H1 (cell line): ENCODE results near the gene PAF1. TPM values are rescaled to one million over a fixed set of nuclear protein-coding genes. Genes with fewer than 3 reads are reported as not detected.

ENCODE experiments used
- CTCF ChIA-PET: fragments of 300-600 bp; sonication (Branson Sonifier 250); formaldehyde crosslinking; loops from one replicate; lab custom pipeline; 2021; ENCODE audit not compliant: partially characterized antibody; lab: Charles Lee
- POLR2A ChIA-PET: fragments of 300-600 bp; sonication (Branson Sonifier 250); formaldehyde crosslinking; loops from one replicate; lab custom pipeline; 2021; ENCODE audit warnings: inconsistent platforms; ENCODE audit not compliant: partially characterized antibody; lab: Charles Lee
- DNase-seq, 2 experiments: peaks; one replicate each; pipeline versions ENCODE4 v3.0.0 to v3.0.0-alpha.2; 2010 to 2022; ENCODE audit warnings: low spot score in 2 of 2, low read depth in 1 of 2, mixed read lengths in 1 of 2
- FAIRE-seq: peaks from 2 replicates; lab custom pipeline; 2011; peaks lifted over from hg19 to GRCh38; lab: Jason Lieb, UNC
- H2AFZ ChIP-seq: 2 replicates; pipeline ENCODE4 v1.8.1; 2012; ENCODE audit warnings: low read length, inconsistent platforms
- H2AK5ac ChIP-seq: 2 replicates; pipeline ENCODE4 v1.6.1; 2013; ENCODE audit warnings: low read depth, low read length
- H2BK120ac ChIP-seq: replicated peaks from 2 replicates; pipeline ENCODE3; 2013; ENCODE audit warnings: low read depth, low read length, inconsistent platforms
- H2BK12ac ChIP-seq: 2 replicates; pipeline ENCODE4 v1.6.1; 2013; ENCODE audit warnings: low read depth, low read length
- H2BK15ac ChIP-seq: 2 replicates; pipeline ENCODE4 v1.6.1; 2013; ENCODE audit warnings: low read length
- H2BK20ac ChIP-seq: 2 replicates; pipeline ENCODE4 v1.6.1; 2013; ENCODE audit warnings: low read length
- H2BK5ac ChIP-seq: 2 replicates; pipeline ENCODE4 v1.6.1; 2013; ENCODE audit warnings: low read depth, low read length
- H3K14ac ChIP-seq: 2 replicates; pipeline ENCODE4 v1.6.1; 2013; ENCODE audit warnings: inconsistent platforms; ENCODE audit not compliant: insufficient read length
- H3K18ac ChIP-seq: 2 replicates; pipeline ENCODE4 v1.6.1; 2013; ENCODE audit warnings: low read length; ENCODE audit errors: extremely low read depth
- H3K23ac ChIP-seq: 2 replicates; pipeline ENCODE4 v1.6.1; 2013; ENCODE audit warnings: inconsistent platforms; ENCODE audit not compliant: insufficient read length
- H3K23me2 ChIP-seq: 2 replicates; pipeline ENCODE4 v1.6.1; 2013; ENCODE audit warnings: low read depth, low read length
- H3K27ac ChIP-seq: 2 replicates; pipeline ENCODE4 v1.6.1; 2011; ENCODE audit warnings: low read depth, low read length, inconsistent platforms
- H3K27me3 ChIP-seq, 4 experiments: replicated peaks in 1 of 4; 1 replicate in 1 of 4; 2 replicates in 3 of 4; pipeline versions ENCODE4 v1.6.1 to v1.8.1; 2011 to 2013; ENCODE audit warnings: low read length in 3 of 4, mild to moderate bottlenecking in 3 of 4, inconsistent platforms in 2 of 4, mixed read lengths in 2 of 4, moderate library complexity in 1 of 4; ENCODE audit not compliant: control insufficient read depth in 3 of 4, insufficient read depth in 3 of 4; ENCODE audit errors: extremely low read depth in 1 of 4
- H3K36me3 ChIP-seq, 4 experiments: 2 replicates each; pipeline versions ENCODE4 v1.6.1 to v1.8.1; 2011 to 2013; ENCODE audit warnings: mild to moderate bottlenecking in 4 of 4, low read length in 3 of 4, moderate library complexity in 2 of 4, control low read depth in 1 of 4, inconsistent platforms in 1 of 4; ENCODE audit not compliant: insufficient read depth in 4 of 4, control insufficient read depth in 2 of 4
- H3K4ac ChIP-seq: replicated peaks from 2 replicates; pipeline ENCODE3; 2013; ENCODE audit warnings: low read length, low read depth, mixed read lengths, inconsistent platforms; ENCODE audit not compliant: insufficient read length
- H3K4me1 ChIP-seq, 4 experiments: replicated peaks in 1 of 4; 1 replicate in 1 of 4; 2 replicates in 3 of 4; pipeline versions ENCODE4 v1.6.1 to v1.8.1; 2011 to 2013; ENCODE audit warnings: low read length in 3 of 4, inconsistent platforms in 2 of 4, mixed read lengths in 1 of 4; ENCODE audit not compliant: insufficient read depth in 4 of 4, control insufficient read depth in 3 of 4
- H3K4me2 ChIP-seq, 2 experiments: 2 replicates each; pipeline versions ENCODE4 v1.6.1 to v1.8.1; 2011 to 2013; ENCODE audit warnings: low read depth in 2 of 2, low read length in 2 of 2, control low read depth in 1 of 2, inconsistent platforms in 1 of 2, mild to moderate bottlenecking in 1 of 2; ENCODE audit not compliant: insufficient read depth in 1 of 2
- H3K4me3 ChIP-seq, 4 experiments: fragments of 200-600, 300-600 bp in 1 of 4; sonication (generic), shearing (Covaris generic), sonication (Bioruptor Twin) in 1 of 4; 2 replicates each; pipeline versions ENCODE4 v1.5.1 to v1.8.1; 2011 to 2016; ENCODE audit warnings: low read length in 4 of 4, low read depth in 3 of 4, control low read depth in 2 of 4, inconsistent platforms in 2 of 4, mild to moderate bottlenecking in 2 of 4, mixed read lengths in 1 of 4, moderate library complexity in 1 of 4; ENCODE audit not compliant: insufficient read depth in 2 of 4; ENCODE audit errors: extremely low read depth in 1 of 4
- H3K56ac ChIP-seq: replicated peaks from 2 replicates; pipeline ENCODE3; 2013; ENCODE audit warnings: low read depth, mild to moderate bottlenecking, mixed read lengths, low read length, inconsistent platforms; ENCODE audit not compliant: insufficient read length
- H3K79me1 ChIP-seq: 2 replicates; pipeline ENCODE4 v1.6.1; 2013; ENCODE audit warnings: low read depth, low read length, control low read depth
- H3K79me2 ChIP-seq, 2 experiments: 2 replicates each; pipeline versions ENCODE4 v1.6.1 to v1.8.1; 2012 to 2013; ENCODE audit warnings: low read length in 2 of 2, mild to moderate bottlenecking in 2 of 2, inconsistent platforms in 1 of 2; ENCODE audit not compliant: insufficient read depth in 2 of 2, control insufficient read depth in 1 of 2
- H3K9ac ChIP-seq, 4 experiments: replicated peaks in 1 of 4; 1 replicate in 1 of 4; 2 replicates in 3 of 4; pipeline versions ENCODE4 v1.6.1 to v1.8.1; 2011 to 2013; ENCODE audit warnings: low read depth in 3 of 4, low read length in 3 of 4, control low read depth in 2 of 4, mild to moderate bottlenecking in 2 of 4, moderate library complexity in 2 of 4, inconsistent platforms in 1 of 4; ENCODE audit errors: extremely low read depth in 1 of 4
- H3K9me3 ChIP-seq, 2 experiments: 2 replicates each; pipeline versions ENCODE4 v1.6.1 to v1.8.1; 2012 to 2013; ENCODE audit warnings: mild to moderate bottlenecking in 2 of 2, moderate library complexity in 2 of 2, control low read depth in 1 of 2, inconsistent platforms in 1 of 2, low read depth in 1 of 2, low read length in 1 of 2, mixed read lengths in 1 of 2; ENCODE audit not compliant: insufficient read depth in 2 of 2
- H4K20me1 ChIP-seq, 2 experiments: replicated peaks in 1 of 2; 2 replicates each; pipeline versions ENCODE3 to v1.8.1; 2011 to 2013; ENCODE audit warnings: inconsistent platforms in 2 of 2, low read length in 2 of 2, mild to moderate bottlenecking in 1 of 2; ENCODE audit not compliant: insufficient read depth in 2 of 2, control insufficient read depth in 1 of 2
- H4K5ac ChIP-seq: 2 replicates; pipeline ENCODE4 v1.6.1; 2013; ENCODE audit warnings: low read length, low read depth, mixed read lengths, inconsistent platforms; ENCODE audit not compliant: insufficient read length
- H4K8ac ChIP-seq: 2 replicates; pipeline ENCODE4 v1.8.0; 2013; ENCODE audit warnings: mild to moderate bottlenecking, moderate library complexity, low read length, inconsistent platforms; ENCODE audit not compliant: insufficient read depth; ENCODE audit errors: extremely low read depth
- H4K91ac ChIP-seq: replicated peaks from 2 replicates; pipeline ENCODE3; 2013; ENCODE audit warnings: low read length, mixed read lengths, inconsistent platforms; ENCODE audit not compliant: insufficient read length
- ASH2L ChIP-seq: fragments of 200-600, 300-600 bp; sonication (generic); IDR thresholded peaks from one replicate; pipeline ENCODE4 v1.7.1; 2017; ENCODE audit warnings: low read length
- BCL11A ChIP-seq, 2 experiments: IDR thresholded peaks; one replicate each; pipeline ENCODE4 v1.6.1; 2011; ENCODE audit warnings: low read depth in 2 of 2, low read length in 2 of 2, mild to moderate bottlenecking in 2 of 2
- CEBPB ChIP-seq: IDR thresholded peaks from 2 replicates; pipeline ENCODE4 v1.6.1; 2012; ENCODE audit warnings: low read depth, low read length
- GABPA ChIP-seq: IDR thresholded peaks from 2 replicates; pipeline ENCODE4 v1.6.1; 2011; ENCODE audit warnings: mild to moderate bottlenecking, low read length, moderate library complexity, borderline replicate concordance; ENCODE audit not compliant: insufficient read depth
- MAX ChIP-seq: IDR thresholded peaks from 2 replicates; pipeline ENCODE4 v1.6.1; 2012; ENCODE audit warnings: inconsistent platforms
- PHF8 ChIP-seq: fragments of 200-600 bp; sonication (generic); conservative IDR thresholded peaks from 2 replicates; pipeline ENCODE4 v1.7.1; 2012; ENCODE audit warnings: low read depth, mild to moderate bottlenecking, inconsistent platforms, low read length, moderate library complexity
- RNF2 ChIP-seq: fragments of 200-900, 300-1000 bp; sonication (generic); IDR thresholded peaks from 2 replicates; pipeline ENCODE4 v1.7.1; 2016; ENCODE audit warnings: borderline replicate concordance, low read depth, mild to moderate bottlenecking, antibody characterized with exemption, low read length; ENCODE audit not compliant: poor library complexity, severe bottlenecking; ENCODE audit errors: missing control alignments
- SIRT6 ChIP-seq: IDR thresholded peaks from one replicate; pipeline ENCODE4 v1.7.1; 2012; ENCODE audit warnings: low read length, inconsistent platforms
- SP1 ChIP-seq: IDR thresholded peaks from 2 replicates; pipeline ENCODE4 v1.6.1; 2011; ENCODE audit warnings: low read depth, low read length
- SP4 ChIP-seq: IDR thresholded peaks from 2 replicates; pipeline ENCODE4 v1.6.1; 2012; ENCODE audit warnings: low read length, inconsistent platforms
- TAF7 ChIP-seq: optimal IDR thresholded peaks from 2 replicates; pipeline ENCODE3; 2011; ENCODE audit warnings: low read depth, mild to moderate bottlenecking, inconsistent platforms, low read length, moderate library complexity, borderline replicate concordance
- WGBS, 2 experiments: shearing (Covaris generic) in 1 of 2; methylation state at CpG; one replicate each; pipeline versions ENCODE4 v1.1.6 to v1.1.7; 2013 to 2015; ENCODE audit warnings: low lambda C conversion rate in 2 of 2, mixed read lengths in 2 of 2, inconsistent platforms in 1 of 2, low coverage in 1 of 2, missing lambda C conversion rate in 1 of 2; ENCODE audit not compliant: insufficient replicate concordance in 2 of 2, insufficient coverage in 1 of 2, insufficient read length in 1 of 2; ENCODE audit errors: extremely low coverage in 1 of 2, missing lambda C conversion rate in 1 of 2; 5-methylcytosine and 5-hydroxymethylcytosine counted together
- polyA plus RNA-seq, 7 experiments: library from polyadenylated mRNA; depleted of rRNA in 3 of 7; stranded (reverse) in 5 of 7; unstranded in 2 of 7; fragments of >200 nt in 5 of 7; fragments of 200-250 nt in 2 of 7; gene quantifications; 1 replicate in 5 of 7; 2 replicates in 1 of 7; 4 replicates in 1 of 7; pipeline versions ENCODE4 v1.2.1 to v1.2.3, GENCODE V29; 2011 to 2013; ENCODE audit warnings: missing spikeins in 2 of 7, mixed read lengths in 2 of 7
- total RNA-seq: library from RNA; stranded (reverse); fragmentation: NEBNext Ultra II Directional; extraction: Animal tissue kit (Norgen Biotek cat#: 25700); gene quantifications from 2 replicates; pipeline ENCODE4 v1.2.1, GENCODE V29; 2021

Gene PAF1
- total and polyA plus RNA-seq, 2 of the 8 experiments (the other 6 are each of a cell fraction or from before 2014, with no cell fraction given): 31.4 to 58.6 TPM

- DNase-seq: peak; percentile 99 to 100
- Histone ChIP-seq H3K56ac (peak within 1 kb of the TSS; percentile 88), H2BK20ac (peak within 1 kb of the TSS; percentile 61; the same call in 1 of the 2 replicates), H3K23me2 (peaks cover 18% of the 10 kb centered on the region), H3K27ac (peak within 1 kb of the TSS; percentile 83), H3K18ac (peak within 1 kb of the TSS; percentile 93), H4K20me1 (peaks cover 5 to 25% of the 10 kb centered on the region in 2 experiments), H4K91ac (peak within 1 kb of the TSS; percentile 76), H2BK12ac (0 out of 2 replicates have a peak within 1 kb of the TSS, but pooled peaks have one; percentile 96), H2AK5ac (peak within 1 kb of the TSS; percentile 67; the same call in 1 of the 2 replicates), H2BK120ac (no peak within 1 kb of the TSS), H3K27me3 (no peaks in the 10 kb centered on the region), H3K4ac (peak within 1 kb of the TSS; percentile 8), H3K79me1 (no peaks in the 10 kb centered on the region; the same call in 1 of the 2 replicates), H3K9me3 (no peaks in the 10 kb centered on the region), H2BK15ac (peak within 1 kb of the TSS; percentile 83), H3K4me1 (peaks cover 10 to 42% (median 21%) of the 10 kb centered on the region in 4 experiments; a peak in 6 of 7 replicates), H2AFZ (no peak within 1 kb of the TSS), H3K14ac (no peak within 1 kb of the TSS), H4K8ac (peak within 1 kb of the TSS; percentile 73), H3K9ac (peak within 1 kb of the TSS; percentile 65 to 84 (median 76)), H3K4me2 (peak within 1 kb of the TSS; percentile 84 to 86), H3K36me3 (peaks cover 0 to 8% (median 0%) of the 10 kb centered on the region in 4 experiments; a peak in 3 of 8 replicates), H3K79me2 (peaks cover 6 to 34% of the 10 kb centered on the region in 2 experiments; a peak in 3 of 4 replicates), H2BK5ac (peak within 1 kb of the TSS; percentile 93), H4K5ac (peak within 1 kb of the TSS; percentile 70), H3K4me3 (peak within 1 kb of the TSS; percentile 66 to 97 (median 92)), H3K23ac (no peak within 1 kb of the TSS)
- ChIA-PET POLR2A (interaction anchor here (0.7 to 25.7 kb wide), 12 partner anchors 9 to 122 kb away, joined by 3 to 1154 read pairs (median 4); partner anchors contain the start of genes MED29, PAF1, RPS16 and SAMD4B), CTCF (interaction anchor here (1.0 to 2.3 kb wide), 13 partner anchors 14 to 125 kb away, joined by 3 to 128 read pairs (median 5); partner anchors contain the start of genes MED29, PAF1 and RPS16)
- FAIRE-seq: peak; percentile 86
- 1% methylated on average over 39 of the region's 60 CpGs; no CpG with 5 or more reads in 1 of the 2 experiments for WGBS, 2 experiments
- TF ChIP-seq GABPA (no peak), ASH2L (peak; percentile 62), PHF8 (peak; percentile 69), SP4 (peak; percentile 93; the same call in 1 of the 2 replicates), CEBPB (peak; percentile 99), MAX (peak; percentile 63), SIRT6 (no peak), BCL11A (IDR thresholded peaks at IDR 0.05; ENCODE audit: low read depth in 2 of 2, low read length in 2 of 2) (no peak), RNF2 (no peak), TAF7 (peak; percentile 46), SP1 (peak; percentile 87; the same call in 1 of the 2 replicates)
Measured at GRCh38 chr19:39412100-39412866, 21.4 kb upstream of the PAF1 start, which contains the start of gene PLEKHG2. PLEKHG2 (plus strand) TSS chr19:39412669; CDS start chr19:39414087, 1,418 bp downstream.
